Measurements from ENCODE around the gene FRMPD4.

The FRMPD4 gene

GRCh38 chrX:12554206-12554605, 415.9 kb downstream of the FRMPD4 start:
- DNase-seq: no peak

GRCh38 chrX:12563121-12563520, 424.8 kb downstream of the FRMPD4 start:
- no peak for DNase-seq

GRCh38 chrX:12564221-12564620, 425.9 kb downstream of the FRMPD4 start:
- no peak for DNase-seq

GRCh38 chrX:12567857-12568256, 429.6 kb downstream of the FRMPD4 start:
- DNase-seq: no peak

- no peak for DNase-seq
Measured at GRCh38 chrX:12570859-12571501, 432.7 kb downstream of the FRMPD4 start.

- no peak for DNase-seq
Measured at GRCh38 chrX:12579311-12579710, 441.0 kb downstream of the FRMPD4 start.

- no peak for DNase-seq
Measured at GRCh38 chrX:12580548-12580947, 442.3 kb downstream of the FRMPD4 start.

- no peak for DNase-seq
Measured at GRCh38 chrX:12581546-12581945, 443.3 kb downstream of the FRMPD4 start.

- DNase-seq: no peak
Measured at GRCh38 chrX:12582649-12583048, 444.4 kb downstream of the FRMPD4 start.

- DNase-seq: no peak
Measured at GRCh38 chrX:12583543-12583942, 445.3 kb downstream of the FRMPD4 start.

GRCh38 chrX:12595720-12596119, 457.4 kb downstream of the FRMPD4 start:
- no peak for DNase-seq

- DNase-seq: no peak
Measured at GRCh38 chrX:12610079-12610478, 471.8 kb downstream of the FRMPD4 start.

GRCh38 chrX:12611471-12611870, 473.2 kb downstream of the FRMPD4 start:
- DNase-seq: no peak

GRCh38 chrX:12614266-12614665, 476.0 kb downstream of the FRMPD4 start:
- no peak for DNase-seq

- no peak for DNase-seq
Measured at GRCh38 chrX:12615061-12615460, 476.8 kb downstream of the FRMPD4 start.

- no peak for DNase-seq
Measured at GRCh38 chrX:12617241-12617640, 479.0 kb downstream of the FRMPD4 start.

- DNase-seq: no peak
Measured at GRCh38 chrX:12647230-12647629, 509.0 kb downstream of the FRMPD4 start.

GRCh38 chrX:12648995-12649394, 510.7 kb downstream of the FRMPD4 start:
- DNase-seq: no peak

- no peak for DNase-seq
Measured at GRCh38 chrX:12657433-12657832, 519.2 kb downstream of the FRMPD4 start.

- DNase-seq: no peak
Measured at GRCh38 chrX:12657881-12658280, 519.6 kb downstream of the FRMPD4 start.

- no peak for DNase-seq
Measured at GRCh38 chrX:12661464-12661863, 523.2 kb downstream of the FRMPD4 start.

- no peak for DNase-seq
Measured at GRCh38 chrX:12672367-12673106, 534.3 kb downstream of the FRMPD4 start.

- no peak for DNase-seq
Measured at GRCh38 chrX:12673487-12673886, 535.2 kb downstream of the FRMPD4 start.

- no peak for DNase-seq
Measured at GRCh38 chrX:12679522-12679921, 541.2 kb downstream of the FRMPD4 start.

- DNase-seq: no peak
Measured at GRCh38 chrX:12681047-12681446, 542.8 kb downstream of the FRMPD4 start.
